ENCODE measurements around the gene SLC6A3. TPM values are rescaled to one million over a fixed set of nuclear protein-coding genes. Genes with fewer than 3 reads are reported as not detected.

The SLC6A3 gene
- total RNA-seq, 1 experiment from 2014 or later = 0.74 TPM

- TF ChIP-seq ZNF138 (CRISPR knock-in tag; conservative IDR thresholded peaks at IDR 0.05) = no peak
Measured at GRCh38 chr5:1429066-1429465, 16.2 kb downstream of the SLC6A3 start (continued).

GRCh38 chr5:1428107-1428506, 17.1 kb downstream of the SLC6A3 start:
- CTCF ChIA-PET = no interaction called here
- Mint-ChIP-seq H3K4me1 (no peaks in the 10 kb centered on the region), H3K9me3 (peaks cover 66% of the 10 kb centered on the region), H3K4me3 (no peak overlapping the region), H3K27me3 (ENCODE audit: low read depth) (peaks cover 18% of the 10 kb centered on the region), H3K27ac (no peak overlapping the region), H3K36me3 (peaks cover 29% of the 10 kb centered on the region)
- no peak for TF ChIP-seq TEAD4 (CRISPR knock-in tag; IDR thresholded peaks at IDR 0.05)
- no peak for TF ChIP-seq PREB (CRISPR knock-in tag; IDR thresholded peaks at IDR 0.05; ENCODE audit: borderline replicate concordance)
- no peak for TF ChIP-seq GRHL2 (CRISPR knock-in tag; IDR thresholded peaks at IDR 0.05; ENCODE audit: insufficient replicate concordance, severe bottlenecking)
- no peak for TF ChIP-seq TEAD1 (CRISPR knock-in tag; IDR thresholded peaks at IDR 0.05)
- TF ChIP-seq ZNF532 (CRISPR knock-in tag; IDR thresholded peaks at IDR 0.05; ENCODE audit: borderline replicate concordance) = no peak
- DNase-seq (ENCODE audit: low spot score) (no peak), ATAC-seq (no peak)
- POLR2A ChIA-PET = no interaction called here

GRCh38 chr5:1424716-1425115, 20.5 kb downstream of the SLC6A3 start:
- Mint-ChIP-seq H3K36me3 (peaks cover 20% of the 10 kb centered on the region), H3K9me3 (peaks cover 60% of the 10 kb centered on the region), H3K27ac (no peak overlapping the region), H3K4me1 (no peaks in the 10 kb centered on the region), H3K27me3 (ENCODE audit: low read depth) (peaks cover 10% of the 10 kb centered on the region), H3K4me3 (no peak overlapping the region)
- TF ChIP-seq TEAD4 (CRISPR knock-in tag; IDR thresholded peaks at IDR 0.05) (no peak), CREB1 (CRISPR knock-in tag; IDR thresholded peaks at IDR 0.05) (no peak), ZNF263 (CRISPR knock-in tag; IDR thresholded peaks at IDR 0.05; ENCODE audit: low read depth) (no peak), E2F4 (CRISPR knock-in tag; IDR thresholded peaks at IDR 0.05; ENCODE audit: borderline replicate concordance, low read depth) (no peak), NFE2L1 (CRISPR knock-in tag; IDR thresholded peaks at IDR 0.05) (no peak), ZNF138 (CRISPR knock-in tag; conservative IDR thresholded peaks at IDR 0.05) (no peak), GRHL2 (CRISPR knock-in tag; IDR thresholded peaks at IDR 0.05; ENCODE audit: insufficient replicate concordance, severe bottlenecking) (no peak), ZNF232 (CRISPR knock-in tag; IDR thresholded peaks at IDR 0.05) (no peak), ATF2 (CRISPR knock-in tag; IDR thresholded peaks at IDR 0.05; ENCODE audit: borderline replicate concordance, low read depth) (no peak), GABPB1 (CRISPR knock-in tag; IDR thresholded peaks at IDR 0.05) (no peak), NFATC4 (CRISPR knock-in tag; IDR thresholded peaks at IDR 0.05) (no peak), EMX1 (CRISPR knock-in tag; IDR thresholded peaks at IDR 0.05) (no peak), JUN (CRISPR knock-in tag; IDR thresholded peaks at IDR 0.05) (no peak), SOX15 (CRISPR knock-in tag; IDR thresholded peaks at IDR 0.05) (no peak), TP53 (CRISPR knock-in tag; IDR thresholded peaks at IDR 0.05) (no peak), ZBTB21 (CRISPR knock-in tag; IDR thresholded peaks at IDR 0.05; ENCODE audit: borderline replicate concordance) (no peak), HMGXB4 (CRISPR knock-in tag; IDR thresholded peaks at IDR 0.05) (no peak), ZNF219 (CRISPR knock-in tag; IDR thresholded peaks at IDR 0.05; ENCODE audit: borderline replicate concordance) (no peak)
- DNase-seq (ENCODE audit: low spot score) = no peak
- CTCF ChIA-PET = interaction anchor here (1.8 kb wide), 1 partner anchor 45 kb away, joined by 7 read pairs; no protein-coding TSS in a partner anchor
- POLR2A ChIA-PET = no interaction called here
- ATAC-seq = no peak
